Muscle layer of colon (tissue), 2 donors: ENCODE results near the gene OR4D5.

Experiments
- H3K27ac ChIP-seq: one replicate; pipeline ENCODE4 v1.7.0; 2013; ENCODE audit warnings: low read depth, mild to moderate bottlenecking, low read length, moderate library complexity
- H3K27me3 ChIP-seq, 2 donors: one replicate each; pipeline ENCODE4 v1.7.0; 2013; ENCODE audit warnings: low read length in 2 of 2, mild to moderate bottlenecking in 2 of 2; ENCODE audit not compliant: insufficient read depth in 2 of 2, control insufficient read depth in 1 of 2
- H3K36me3 ChIP-seq: one replicate; pipeline ENCODE4 v1.7.0; 2013; ENCODE audit warnings: mild to moderate bottlenecking, low read length; ENCODE audit not compliant: insufficient read depth
- H3K4me1 ChIP-seq: one replicate; pipeline ENCODE4 v1.7.0; 2013; ENCODE audit warnings: mild to moderate bottlenecking, low read length; ENCODE audit not compliant: insufficient read depth
- H3K4me3 ChIP-seq, 2 donors: one replicate each; pipeline ENCODE4 v1.7.0; 2013; ENCODE audit warnings: low read length in 2 of 2, low read depth in 1 of 2, mild to moderate bottlenecking in 1 of 2, moderate library complexity in 1 of 2
- H3K9ac ChIP-seq: one replicate; pipeline ENCODE4 v1.7.0; 2013; ENCODE audit warnings: low read length
- H3K9me3 ChIP-seq: one replicate; pipeline ENCODE4 v1.7.0; 2013; ENCODE audit warnings: mild to moderate bottlenecking, low read length
- donor health status: abdominal sarcoma.
- donor health status: Adenocarcinoma of cecum.

Gene OR4D5

DNA sequence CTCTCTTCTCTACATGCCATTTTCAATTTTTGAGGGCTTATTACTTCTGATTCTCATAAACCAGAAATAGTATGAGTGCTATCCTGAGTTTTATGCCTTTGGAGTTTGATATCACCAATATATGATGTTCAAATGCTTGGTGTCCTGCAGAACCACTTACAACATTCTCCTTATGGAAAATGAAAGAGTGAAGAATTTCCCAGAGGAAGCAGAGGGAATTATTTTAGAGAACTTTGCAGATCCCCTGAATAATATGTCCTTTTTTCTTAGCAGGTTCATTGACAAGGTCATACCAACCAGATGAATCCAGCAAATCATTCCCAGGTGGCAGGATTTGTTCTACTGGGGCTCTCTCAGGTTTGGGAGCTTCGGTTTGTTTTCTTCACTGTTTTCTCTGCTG lies at the start of gene OR4D5:
Gene OR4D5, plus strand, starts transcription at position 301 of the 400 bp plus-strand sequence. Its CDS starts 0 bp downstream, at position 301.
- no peak within 1 kb of the TSS for H3K9ac ChIP-seq
- H3K27me3 ChIP-seq: no peaks in the 10 kb centered on the region
- H3K27ac ChIP-seq: no peak within 1 kb of the TSS
- H3K4me1 ChIP-seq: no peaks in the 10 kb centered on the region
- H3K36me3 ChIP-seq: no peaks in the 10 kb centered on the region
- H3K9me3 ChIP-seq: no peaks in the 10 kb centered on the region
- no peak within 1 kb of the TSS for H3K4me3 ChIP-seq

- Histone ChIP-seq H3K4me3 (no peak overlapping the region), H3K4me1 (no peaks in the 10 kb centered on the region), H3K9me3 (no peaks in the 10 kb centered on the region), H3K36me3 (no peaks in the 10 kb centered on the region), H3K27me3 (no peaks in the 10 kb centered on the region), H3K9ac (no peak overlapping the region), H3K27ac (no peak overlapping the region)
Observed at GRCh38 chr11:123892031-123892430, 47.4 kb upstream of the OR4D5 start.

- Histone ChIP-seq H3K36me3 (no peaks in the 10 kb centered on the region), H3K27me3 (no peaks in the 10 kb centered on the region), H3K9ac (no peak overlapping the region), H3K27ac (no peak overlapping the region), H3K4me3 (no peak overlapping the region), H3K9me3 (no peaks in the 10 kb centered on the region), H3K4me1 (no peaks in the 10 kb centered on the region)
Observed at GRCh38 chr11:123899792-123900191, 39.6 kb upstream of the OR4D5 start.

DNA sequence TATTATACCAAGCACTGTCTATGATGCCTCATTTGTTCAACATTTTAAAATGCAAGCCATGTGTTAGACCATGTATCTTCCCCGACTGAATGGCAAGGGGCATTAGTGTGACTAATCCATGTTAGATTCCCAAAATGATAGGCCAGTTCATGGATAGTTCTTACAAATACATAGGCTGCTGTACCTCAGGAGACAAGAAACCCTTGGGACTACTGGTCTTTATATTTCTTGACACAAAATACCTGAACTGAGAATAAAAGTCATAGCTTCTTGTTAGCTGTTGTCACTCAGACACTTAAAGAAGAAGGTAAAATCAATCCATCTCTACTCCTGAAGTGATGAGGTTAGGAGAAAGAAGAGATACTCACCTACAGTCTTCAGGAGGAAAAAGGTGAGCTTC lies 37.5 kb upstream of the OR4D5 start, which contains the start of gene OR8D4:
Gene OR8D4, plus strand, starts transcription at position 301 of the 400 bp plus-strand sequence. CDS start 4,265 bp downstream, outside the sequence.
- H3K9ac ChIP-seq: no peak within 1 kb of the TSS
- no peaks in the 10 kb centered on the region for H3K9me3 ChIP-seq
- H3K4me1 ChIP-seq: no peaks in the 10 kb centered on the region
- H3K27ac ChIP-seq: no peak within 1 kb of the TSS
- no peak within 1 kb of the TSS for H3K4me3 ChIP-seq
- H3K27me3 ChIP-seq: no peaks in the 10 kb centered on the region
- H3K36me3 ChIP-seq: no peaks in the 10 kb centered on the region

GRCh38 chr11:123903932-123904331 lies 35.5 kb upstream of the OR4D5 start:
- H3K27ac ChIP-seq: no peak overlapping the region
- no peaks in the 10 kb centered on the region for H3K27me3 ChIP-seq
- H3K36me3 ChIP-seq: no peaks in the 10 kb centered on the region
- H3K4me3 ChIP-seq: no peak overlapping the region
- no peaks in the 10 kb centered on the region for H3K9me3 ChIP-seq
- no peak overlapping the region for H3K9ac ChIP-seq
- no peaks in the 10 kb centered on the region for H3K4me1 ChIP-seq

DNA sequence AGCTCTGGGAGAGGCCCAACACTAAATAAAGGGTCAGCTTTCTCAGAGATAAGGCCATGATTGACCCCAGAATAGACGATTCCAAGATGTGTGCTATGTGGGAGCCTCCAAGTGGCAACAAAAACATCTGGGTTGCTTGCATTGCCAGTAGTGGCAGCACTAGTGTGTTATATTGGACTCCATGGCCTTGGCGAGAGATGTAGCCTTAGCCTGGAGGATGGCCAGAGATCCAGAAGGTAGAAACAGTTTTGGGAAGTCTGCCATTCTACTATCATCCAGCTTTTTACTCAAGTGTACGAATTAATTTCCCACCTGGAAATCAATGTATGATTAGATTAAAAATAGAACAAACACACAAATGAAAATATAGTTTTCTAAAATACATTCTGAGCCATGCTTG lies 34.5 kb upstream of the OR4D5 start:
- no peak overlapping the region for H3K4me3 ChIP-seq
- H3K27me3 ChIP-seq: no peaks in the 10 kb centered on the region

DNA sequence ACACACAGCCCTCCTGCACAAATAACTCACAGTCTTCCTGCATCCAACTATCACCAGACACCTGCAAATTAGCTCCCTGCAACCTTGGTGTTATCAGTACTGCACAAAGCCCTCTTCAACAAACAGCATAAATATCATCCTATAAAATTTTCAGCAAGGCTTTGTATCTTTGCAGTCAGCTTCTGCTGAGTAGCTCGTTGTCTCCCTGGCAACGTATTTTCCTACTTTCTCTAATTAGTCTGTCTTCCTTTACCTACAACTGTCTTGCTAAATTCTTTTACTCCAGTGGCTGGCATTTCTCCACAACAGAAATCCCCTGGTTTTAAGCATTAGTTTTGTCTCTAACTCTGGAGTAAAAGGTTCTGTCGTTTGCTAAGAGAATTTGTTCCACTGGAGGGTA lies 33.6 kb upstream of the OR4D5 start:
- H3K27me3 ChIP-seq: no peaks in the 10 kb centered on the region
- no peaks in the 10 kb centered on the region for H3K9me3 ChIP-seq
- H3K9ac ChIP-seq: no peak overlapping the region
- no peaks in the 10 kb centered on the region for H3K36me3 ChIP-seq
- no peak overlapping the region for H3K27ac ChIP-seq
- H3K4me3 ChIP-seq: no peak overlapping the region
- no peaks in the 10 kb centered on the region for H3K4me1 ChIP-seq

More for the DNA sequence above, 34.5 kb upstream of the OR4D5 start:
- Histone ChIP-seq H3K4me1 (no peaks in the 10 kb centered on the region), H3K36me3 (no peaks in the 10 kb centered on the region), H3K27ac (no peak overlapping the region), H3K9ac (no peak overlapping the region), H3K9me3 (no peaks in the 10 kb centered on the region)

GRCh38 chr11:123920943-123921342 lies 18.5 kb upstream of the OR4D5 start:
- no peaks in the 10 kb centered on the region for H3K27me3 ChIP-seq
- H3K4me1 ChIP-seq: no peaks in the 10 kb centered on the region
- no peaks in the 10 kb centered on the region for H3K36me3 ChIP-seq
- no peak overlapping the region for H3K9ac ChIP-seq
- H3K27ac ChIP-seq: no peak overlapping the region
- H3K4me3 ChIP-seq: no peak overlapping the region
- H3K9me3 ChIP-seq: no peaks in the 10 kb centered on the region

- H3K36me3 ChIP-seq: no peaks in the 10 kb centered on the region
- no peaks in the 10 kb centered on the region for H3K9me3 ChIP-seq
Observed at GRCh38 chr11:123924027-123924426, 15.4 kb upstream of the OR4D5 start.

DNA sequence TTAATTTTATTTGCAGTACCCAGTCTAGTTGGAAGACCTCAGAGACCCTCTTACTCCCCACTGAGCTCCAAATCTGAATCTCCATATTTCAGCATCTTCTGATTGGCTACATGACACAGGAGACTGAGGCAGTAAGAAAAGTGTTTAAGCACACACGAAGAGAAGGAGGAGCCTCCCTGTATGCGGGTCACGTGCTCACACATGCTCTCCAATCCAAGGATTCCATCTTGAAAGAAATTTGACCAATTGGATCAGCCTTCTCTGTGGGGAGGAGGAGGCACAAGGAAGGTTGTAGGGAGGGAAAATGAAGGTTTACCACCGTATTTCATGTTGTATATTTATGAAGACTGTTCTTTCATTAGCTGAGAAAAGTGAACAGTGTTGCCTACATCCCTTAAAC lies 3.0 kb downstream of the OR4D5 start:
- no peaks in the 10 kb centered on the region for H3K9me3 ChIP-seq

More at GRCh38 chr11:123924027-123924426, 15.4 kb upstream of the OR4D5 start:
- H3K27me3 ChIP-seq: no peaks in the 10 kb centered on the region
- H3K27ac ChIP-seq: no peak overlapping the region
- H3K9ac ChIP-seq: no peak overlapping the region
- H3K4me3 ChIP-seq: no peak overlapping the region
- H3K4me1 ChIP-seq: no peaks in the 10 kb centered on the region

GRCh38 chr11:123943738-123944137 lies 4.3 kb downstream of the OR4D5 start, which contains the start of gene OR6T1:
Gene OR6T1, minus strand, starts transcription at chr11:123943838. Its CDS starts 0 bp downstream, at chr11:123943838.
- no peaks in the 10 kb centered on the region for H3K36me3 ChIP-seq
- no peaks in the 10 kb centered on the region for H3K9me3 ChIP-seq
- H3K27ac ChIP-seq: no peak within 1 kb of the TSS
- no peaks in the 10 kb centered on the region for H3K27me3 ChIP-seq
- no peaks in the 10 kb centered on the region for H3K4me1 ChIP-seq
- H3K4me3 ChIP-seq: no peak within 1 kb of the TSS
- H3K9ac ChIP-seq: no peak within 1 kb of the TSS

More for the DNA sequence above, 3.0 kb downstream of the OR4D5 start:
- Histone ChIP-seq H3K4me1 (no peaks in the 10 kb centered on the region), H3K4me3 (no peak overlapping the region), H3K27me3 (no peaks in the 10 kb centered on the region), H3K9ac (no peak overlapping the region), H3K27ac (no peak overlapping the region), H3K36me3 (no peaks in the 10 kb centered on the region)

GRCh38 chr11:123945132-123945531 lies 5.7 kb downstream of the OR4D5 start:
- H3K27me3 ChIP-seq: no peaks in the 10 kb centered on the region
- no peak overlapping the region for H3K27ac ChIP-seq
- no peaks in the 10 kb centered on the region for H3K36me3 ChIP-seq
- no peak overlapping the region for H3K4me3 ChIP-seq
- H3K9me3 ChIP-seq: no peaks in the 10 kb centered on the region
- H3K9ac ChIP-seq: no peak overlapping the region
- H3K4me1 ChIP-seq: no peaks in the 10 kb centered on the region
